DND-41 (cell line): ENCODE results near the gene METRN.

Experiments used
- ATAC-seq: fragments of 200-7000 bp; cut with Tn5 transposase; 3 replicates; pipeline ENCODE4 v1.9.1; 2021; ENCODE audit warnings: low read depth; ENCODE audit not compliant: insufficient read depth
- DNase-seq: peaks from one replicate; pipeline ENCODE4 v3.0.0-alpha.2; 2020
- H2AFZ ChIP-seq: 2 replicates; pipeline ENCODE4 v1.6.0; 2012; ENCODE audit warnings: low read depth, low read length
- H3K27ac ChIP-seq: 2 replicates; pipeline ENCODE4 v1.5.1; 2012; ENCODE audit warnings: low read length, inconsistent platforms
- H3K27me3 ChIP-seq: fragments of 200-600 bp; sonication (generic); 2 replicates; pipeline ENCODE4 v1.6.0; 2012; ENCODE audit warnings: low read length, mild to moderate bottlenecking, inconsistent platforms; ENCODE audit not compliant: insufficient read depth, poor library complexity
- H3K36me3 ChIP-seq: 2 replicates; pipeline ENCODE4 v1.5.1; 2012; ENCODE audit warnings: low read length, inconsistent platforms; ENCODE audit not compliant: insufficient read depth
- H3K4me1 ChIP-seq: 2 replicates; pipeline ENCODE4 v1.5.1; 2012; ENCODE audit warnings: mild to moderate bottlenecking, low read length; ENCODE audit not compliant: insufficient read depth
- H3K4me2 ChIP-seq: 2 replicates; pipeline ENCODE4 v1.6.0; 2012; ENCODE audit warnings: mild to moderate bottlenecking, moderate library complexity, low read length, inconsistent platforms; ENCODE audit not compliant: insufficient read depth
- H3K4me3 ChIP-seq, 2 experiments: fragments of 200-600 bp in 1 of 2; shearing (Covaris generic) in 1 of 2; 2 replicates each; pipeline ENCODE4 v1.5.1; 2012 to 2016; ENCODE audit warnings: inconsistent platforms in 2 of 2, low read length in 2 of 2, mild to moderate bottlenecking in 2 of 2, low read depth in 1 of 2, moderate library complexity in 1 of 2
- H3K79me2 ChIP-seq: 2 replicates; pipeline ENCODE4 v1.6.0; 2012; ENCODE audit warnings: low read length, inconsistent platforms; ENCODE audit not compliant: insufficient read depth
- H3K9ac ChIP-seq: 2 replicates; pipeline ENCODE4 v1.6.0; 2012; ENCODE audit warnings: low read depth, mild to moderate bottlenecking, inconsistent platforms, low read length, moderate library complexity
- H3K9me3 ChIP-seq: 2 replicates; pipeline ENCODE4 v1.5.1; 2012; ENCODE audit warnings: low read length, moderate library complexity, mild to moderate bottlenecking, inconsistent platforms; ENCODE audit not compliant: insufficient read depth, severe bottlenecking
- H4K20me1 ChIP-seq: 2 replicates; pipeline ENCODE4 v1.6.0; 2012; ENCODE audit warnings: low read length; ENCODE audit not compliant: insufficient read depth
- CTCF ChIP-seq: IDR thresholded peaks from 2 replicates; pipeline ENCODE4 v1.5.1; 2012; ENCODE audit warnings: borderline replicate concordance, low read length, moderate library complexity, mild to moderate bottlenecking; ENCODE audit not compliant: poor library complexity, severe bottlenecking; ENCODE audit errors: extremely low read depth
- EZH2 ChIP-seq: IDR thresholded peaks from 3 replicates; pipeline ENCODE4 v1.6.1; 2012; ENCODE audit warnings: borderline replicate concordance, low read depth, mild to moderate bottlenecking, moderate library complexity, low read length, inconsistent platforms; ENCODE audit not compliant: severe bottlenecking

The METRN gene

GRCh38 chr16:710500-711075 lies 4.3 kb upstream of the METRN start:
- peaks cover 18% of the 10 kb centered on the region for H3K4me1 ChIP-seq
- ATAC-seq (no peak), DNase-seq (no peak)
- no peak overlapping the region for H2AFZ ChIP-seq
- H3K9ac ChIP-seq = no peak overlapping the region
- H3K27me3 ChIP-seq = no peaks in the 10 kb centered on the region
- H3K4me3 ChIP-seq = no peak overlapping the region
- no peaks in the 10 kb centered on the region for H3K9me3 ChIP-seq
- peaks cover 5% of the 10 kb centered on the region for H3K79me2 ChIP-seq
- H4K20me1 ChIP-seq = peaks cover 11% of the 10 kb centered on the region
- no peak for TF ChIP-seq CTCF
- no peak for TF ChIP-seq EZH2
- no peak overlapping the region for H3K27ac ChIP-seq
- H3K36me3 ChIP-seq = no peaks in the 10 kb centered on the region; the same call in 1 of the 2 replicates
- H3K4me2 ChIP-seq = no peak overlapping the region

GRCh38 chr16:711084-711483 lies 3.8 kb upstream of the METRN start:
- TF ChIP-seq EZH2 (no peak), CTCF (no peak)
- H2AFZ ChIP-seq = no peak overlapping the region
- peaks cover 10% of the 10 kb centered on the region for H3K79me2 ChIP-seq
- no peaks in the 10 kb centered on the region for H3K9me3 ChIP-seq
- H3K36me3 ChIP-seq = no peaks in the 10 kb centered on the region; the same call in 1 of the 2 replicates
- H3K27ac ChIP-seq = no peak overlapping the region
- H3K4me1 ChIP-seq = peaks cover 23% of the 10 kb centered on the region
- ATAC-seq (no peak), DNase-seq (no peak)
- H3K9ac ChIP-seq = no peak overlapping the region
- no peak overlapping the region for H3K4me3 ChIP-seq
- no peaks in the 10 kb centered on the region for H3K27me3 ChIP-seq
- no peak overlapping the region for H3K4me2 ChIP-seq
- peaks cover 15% of the 10 kb centered on the region for H4K20me1 ChIP-seq

GRCh38 chr16:711548-712320 lies 3.2 kb upstream of the METRN start:
- peaks cover 15% of the 10 kb centered on the region for H3K79me2 ChIP-seq
- H3K36me3 ChIP-seq = peaks cover 5% of the 10 kb centered on the region; the same call in 1 of the 2 replicates
- no peak overlapping the region for H2AFZ ChIP-seq
- ATAC-seq = peak; percentile 68
- H4K20me1 ChIP-seq = peaks cover 21% of the 10 kb centered on the region
- peak; percentile 75 for DNase-seq
- no peaks in the 10 kb centered on the region for H3K9me3 ChIP-seq
- no peaks in the 10 kb centered on the region for H3K27me3 ChIP-seq
- H3K27ac ChIP-seq = no peak overlapping the region
- H3K4me3 ChIP-seq = no peak overlapping the region
- H3K4me1 ChIP-seq = peaks cover 30% of the 10 kb centered on the region
- H3K4me2 ChIP-seq = no peak overlapping the region
- no peak overlapping the region for H3K9ac ChIP-seq
- TF ChIP-seq EZH2 (no peak), CTCF (peak; percentile 89)
